HG02588 (cell line): Measurements from ENCODE around the gene MYPN.
A peak's percentile ranks its signal among the peaks of the same experiment; 100 is the strongest.
"Not testable (repeated sequence)": the region's sequence is repeated elsewhere in the genome, so short reads cannot be mapped to it uniquely, and the experiment has no call there.

Experiments used
- ATAC-seq: cut with Tn5 transposase; IDR thresholded peaks from one replicate; pipeline ENCODE4 v1.9.1; 2021; ENCODE audit warnings: mild to moderate bottlenecking, moderate library complexity; ENCODE audit not compliant: unreplicated experiment

The MYPN gene, protein sequence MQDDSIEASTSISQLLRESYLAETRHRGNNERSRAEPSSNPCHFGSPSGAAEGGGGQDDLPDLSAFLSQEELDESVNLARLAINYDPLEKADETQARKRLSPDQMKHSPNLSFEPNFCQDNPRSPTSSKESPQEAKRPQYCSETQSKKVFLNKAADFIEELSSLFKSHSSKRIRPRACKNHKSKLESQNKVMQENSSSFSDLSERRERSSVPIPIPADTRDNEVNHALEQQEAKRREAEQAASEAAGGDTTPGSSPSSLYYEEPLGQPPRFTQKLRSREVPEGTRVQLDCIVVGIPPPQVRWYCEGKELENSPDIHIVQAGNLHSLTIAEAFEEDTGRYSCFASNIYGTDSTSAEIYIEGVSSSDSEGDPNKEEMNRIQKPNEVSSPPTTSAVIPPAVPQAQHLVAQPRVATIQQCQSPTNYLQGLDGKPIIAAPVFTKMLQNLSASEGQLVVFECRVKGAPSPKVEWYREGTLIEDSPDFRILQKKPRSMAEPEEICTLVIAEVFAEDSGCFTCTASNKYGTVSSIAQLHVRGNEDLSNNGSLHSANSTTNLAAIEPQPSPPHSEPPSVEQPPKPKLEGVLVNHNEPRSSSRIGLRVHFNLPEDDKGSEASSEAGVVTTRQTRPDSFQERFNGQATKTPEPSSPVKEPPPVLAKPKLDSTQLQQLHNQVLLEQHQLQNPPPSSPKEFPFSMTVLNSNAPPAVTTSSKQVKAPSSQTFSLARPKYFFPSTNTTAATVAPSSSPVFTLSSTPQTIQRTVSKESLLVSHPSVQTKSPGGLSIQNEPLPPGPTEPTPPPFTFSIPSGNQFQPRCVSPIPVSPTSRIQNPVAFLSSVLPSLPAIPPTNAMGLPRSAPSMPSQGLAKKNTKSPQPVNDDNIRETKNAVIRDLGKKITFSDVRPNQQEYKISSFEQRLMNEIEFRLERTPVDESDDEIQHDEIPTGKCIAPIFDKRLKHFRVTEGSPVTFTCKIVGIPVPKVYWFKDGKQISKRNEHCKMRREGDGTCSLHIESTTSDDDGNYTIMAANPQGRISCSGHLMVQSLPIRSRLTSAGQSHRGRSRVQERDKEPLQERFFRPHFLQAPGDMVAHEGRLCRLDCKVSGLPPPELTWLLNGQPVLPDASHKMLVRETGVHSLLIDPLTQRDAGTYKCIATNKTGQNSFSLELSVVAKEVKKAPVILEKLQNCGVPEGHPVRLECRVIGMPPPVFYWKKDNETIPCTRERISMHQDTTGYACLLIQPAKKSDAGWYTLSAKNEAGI (N-terminal part only)

GRCh38 chr10:68109331-68109730 lies at the start of gene MYPN:
Gene MYPN (plus strand): TSS chr10:68109488. CDS start chr10:68121439, 11,951 bp downstream.
- no peak for ATAC-seq

GRCh38 chr10:68067029-68067428 lies 42.3 kb upstream of the MYPN start:
- no peak for ATAC-seq

DNA sequence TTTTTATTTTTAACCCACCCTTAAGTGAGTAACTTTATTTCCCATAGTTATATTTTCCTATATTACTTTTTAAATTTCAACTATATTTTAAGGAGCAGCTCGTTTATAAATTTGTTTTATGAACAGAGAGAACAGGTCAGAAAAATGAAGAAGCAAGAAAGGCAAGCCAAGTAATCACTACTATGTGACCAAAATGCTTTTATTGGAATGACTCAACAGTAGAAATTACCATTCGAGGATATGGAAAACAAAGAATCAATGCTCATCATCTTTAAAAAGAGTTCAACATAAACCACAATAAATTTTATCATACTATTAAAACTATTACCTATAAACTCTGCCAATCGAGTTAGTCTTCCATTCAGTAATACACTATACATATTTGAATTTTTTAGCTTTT lies 41.8 kb upstream of the MYPN start:
- ATAC-seq: no peak

GRCh38 chr10:68073631-68074030 lies 35.7 kb upstream of the MYPN start:
- no peak for ATAC-seq

DNA sequence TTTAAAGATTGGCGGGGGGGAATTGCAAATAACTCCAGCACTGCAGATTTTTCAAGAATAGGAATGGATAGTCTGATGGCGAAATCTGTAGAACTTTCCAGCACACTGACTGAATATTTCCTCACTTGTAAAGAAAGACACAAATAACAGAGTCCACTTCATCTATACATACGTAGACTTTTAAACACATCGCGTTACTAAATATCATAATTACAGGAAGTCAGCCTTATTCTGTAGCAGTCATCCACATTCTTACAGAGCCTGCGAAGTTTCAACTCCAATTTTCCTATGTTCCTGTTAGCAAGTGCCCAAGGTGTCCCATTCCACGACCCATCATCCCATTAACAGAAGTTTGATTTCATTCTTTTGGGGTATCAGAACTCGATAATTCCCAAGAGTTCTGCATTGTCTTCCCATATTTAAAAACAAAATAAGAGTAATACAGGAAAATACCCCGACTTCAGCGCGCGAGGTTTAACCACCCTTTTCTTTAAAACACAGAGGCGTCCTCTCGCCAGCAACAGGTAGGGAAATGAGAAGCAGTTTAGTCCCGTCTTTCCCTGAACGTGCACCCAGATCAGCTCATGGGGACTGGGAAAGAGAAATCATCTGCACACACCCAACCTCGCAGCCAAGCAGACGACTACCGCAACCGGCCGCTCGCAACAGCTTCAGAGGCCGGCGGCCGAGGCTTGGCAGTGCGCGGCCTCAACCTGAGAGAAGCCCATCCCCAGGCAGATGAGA lies 35.1 kb upstream of the MYPN start:
- ATAC-seq: no peak

DNA sequence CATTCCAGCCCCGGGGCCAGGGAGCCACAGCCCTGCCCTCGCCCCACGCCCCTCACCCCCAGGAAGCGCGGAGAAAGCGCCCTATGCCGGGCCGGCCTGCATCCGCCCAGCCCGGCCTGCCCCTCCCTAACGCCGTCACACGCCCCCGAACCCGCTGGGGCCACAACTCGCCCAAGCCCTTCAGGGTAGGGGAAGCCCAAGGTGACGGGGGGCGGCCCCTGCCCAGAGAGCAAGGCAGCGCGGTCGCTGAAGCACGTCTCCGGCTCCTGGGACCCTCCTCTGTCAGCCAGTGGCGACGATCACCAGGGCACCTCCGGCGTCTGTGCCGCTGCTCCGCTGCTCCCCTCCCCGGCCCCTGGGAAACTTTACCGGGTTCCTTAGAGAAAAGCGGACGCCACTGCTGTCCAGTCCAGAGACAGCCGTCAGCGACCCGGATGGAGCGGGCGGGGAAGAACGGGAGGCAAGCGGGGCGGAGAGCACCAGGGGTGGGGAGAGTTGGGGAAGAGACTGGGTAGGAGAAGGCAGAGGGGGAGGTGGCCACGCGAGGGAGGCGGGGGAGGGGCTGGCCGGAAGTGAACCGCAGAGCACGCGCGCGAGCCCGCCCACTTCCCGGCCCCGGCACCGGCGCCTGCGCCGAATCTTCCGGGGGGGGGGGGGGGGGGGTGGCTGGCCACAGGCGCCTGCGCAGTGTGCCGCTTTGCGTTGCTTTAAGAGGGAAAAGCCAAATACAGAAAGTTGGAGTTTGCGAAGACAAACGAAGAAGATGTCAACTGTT lies 34.3 kb upstream of the MYPN start, which contains the start of gene HERC4:
Gene HERC4, minus strand, starts transcription at position 509 of the 775 bp plus-strand sequence. CDS start 2,175 bp downstream, outside the sequence.
- ATAC-seq: peak; percentile 88

DNA sequence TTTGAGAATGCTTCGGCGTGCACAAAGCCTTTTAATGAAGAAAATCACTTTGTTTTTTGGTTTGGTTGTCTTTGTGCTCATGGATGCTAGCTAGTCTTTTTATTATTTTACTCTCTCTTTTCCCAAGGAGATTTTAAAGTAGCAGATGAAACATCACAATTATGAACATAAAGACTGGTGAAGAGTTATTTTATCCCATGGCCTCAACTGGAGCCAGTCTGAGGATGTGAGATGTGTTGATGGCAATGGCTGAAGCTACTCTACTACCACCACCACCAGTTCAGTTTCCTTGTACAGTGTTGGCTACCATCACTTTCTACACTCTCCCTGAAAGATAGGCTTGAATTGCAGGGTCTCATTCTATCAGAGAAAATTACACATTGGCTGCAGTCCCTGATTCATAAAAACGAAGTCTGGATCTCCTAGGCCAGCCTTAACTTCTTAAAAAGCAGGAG lies 33.7 kb upstream of the MYPN start:
- ATAC-seq: no peak

DNA sequence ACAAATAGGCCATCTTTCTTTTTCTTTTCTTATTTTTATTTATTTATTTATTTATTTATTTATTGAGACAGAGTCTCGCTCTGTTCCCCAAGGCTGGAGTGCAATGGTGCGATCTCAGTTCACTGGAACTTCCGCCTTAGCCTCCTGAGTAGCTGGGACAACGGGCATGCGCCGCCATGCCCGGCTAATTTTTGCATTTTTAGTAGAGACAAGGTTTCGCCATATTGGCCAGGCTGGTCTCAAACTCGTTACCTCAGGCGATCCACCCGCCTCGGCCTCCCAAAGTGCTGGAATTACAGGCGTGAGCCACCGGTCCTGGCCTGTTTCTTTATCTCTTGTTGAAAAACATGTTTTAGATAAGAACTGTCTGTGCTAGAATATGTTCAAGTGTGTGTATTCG lies 33.2 kb upstream of the MYPN start:
- not testable (repeated sequence) for ATAC-seq

- no peak for ATAC-seq
Measured at GRCh38 chr10:68077026-68077425, 32.3 kb upstream of the MYPN start.

DNA sequence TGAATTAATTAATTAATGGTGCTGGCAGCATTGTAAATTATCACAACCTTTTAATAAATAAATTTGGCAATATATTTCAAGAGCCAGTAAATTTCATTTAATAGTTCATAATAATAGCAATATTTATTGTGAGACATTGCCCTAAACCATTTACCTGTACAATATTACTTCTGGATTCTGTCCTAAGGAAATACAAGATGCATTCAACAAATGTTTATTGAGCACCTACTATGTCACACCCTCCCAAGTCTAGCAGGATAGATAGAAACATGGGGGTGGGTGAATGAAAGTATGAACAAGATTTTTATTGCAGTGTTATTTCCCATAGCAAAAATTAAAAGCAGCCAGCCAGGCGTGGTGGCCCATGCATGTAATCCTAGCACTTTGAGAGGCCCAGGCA lies 29.9 kb upstream of the MYPN start:
- no peak for ATAC-seq

DNA sequence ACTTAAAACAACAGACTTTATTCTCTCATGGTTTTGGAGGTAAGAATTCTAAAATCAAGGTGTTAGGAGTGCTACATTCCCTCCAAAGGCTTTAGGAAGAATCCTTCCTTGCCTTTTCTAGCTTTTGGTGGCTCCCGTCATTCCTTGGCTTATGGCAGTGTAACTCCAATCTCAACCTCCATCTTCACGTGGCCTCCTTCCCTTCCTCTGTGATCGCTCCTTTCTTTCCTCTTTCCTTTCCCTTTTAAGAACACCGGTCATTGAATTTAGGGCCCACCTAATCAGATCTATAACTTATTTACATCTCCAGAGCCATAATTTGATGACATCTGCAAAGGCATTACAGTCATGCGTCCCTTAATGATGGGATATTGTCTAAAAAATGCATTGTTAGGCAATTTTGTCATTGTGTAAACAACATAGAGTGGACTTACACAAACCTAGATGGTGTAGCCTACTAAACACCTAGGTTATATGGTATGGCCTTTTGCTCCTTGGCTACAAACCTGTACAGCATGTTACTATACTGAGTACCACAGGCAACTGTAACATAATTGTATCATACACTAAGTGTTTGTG lies 28.3 kb upstream of the MYPN start:
- ATAC-seq: no peak

DNA sequence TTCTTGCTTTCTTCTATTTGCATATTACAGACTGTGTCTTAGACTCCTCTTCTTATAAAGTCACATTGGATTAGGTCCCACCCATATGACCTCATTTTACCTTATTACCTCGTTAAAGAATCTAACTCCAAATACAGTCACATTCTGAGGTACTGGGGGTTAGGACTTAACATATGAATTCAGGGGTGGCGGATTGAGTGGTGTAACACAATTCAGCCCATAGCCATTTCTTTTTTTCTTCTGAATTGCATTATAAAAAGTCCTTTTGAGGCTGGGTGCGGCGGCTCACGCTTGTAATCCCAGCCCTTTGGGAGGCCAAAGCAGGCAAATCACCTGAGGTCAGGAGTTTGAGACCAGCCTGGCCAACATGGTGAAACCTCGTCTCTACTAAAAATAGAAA lies 27.4 kb upstream of the MYPN start:
- no peak for ATAC-seq

- ATAC-seq: no peak
Measured at GRCh38 chr10:68082872-68083271, 26.4 kb upstream of the MYPN start.

DNA sequence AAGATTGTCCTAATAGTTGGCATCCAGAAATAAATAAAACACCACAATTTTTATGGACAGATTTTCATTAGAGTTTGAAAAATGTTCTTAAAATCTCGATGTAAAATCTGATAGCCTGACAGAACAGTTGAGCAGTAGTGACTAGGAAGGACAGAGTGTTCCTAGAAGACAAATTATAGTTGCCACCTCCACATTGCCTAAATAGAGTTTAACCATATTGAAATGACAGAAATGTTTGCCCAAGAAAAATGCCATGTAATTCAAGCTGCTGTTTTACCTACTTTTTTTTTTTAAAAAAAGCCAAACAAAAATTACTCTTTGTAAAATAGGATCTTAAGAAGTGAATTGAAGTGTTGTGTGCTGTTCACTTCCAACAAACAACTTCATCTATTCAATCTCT lies 25.3 kb upstream of the MYPN start:
- no peak for ATAC-seq

GRCh38 chr10:68084469-68084868 lies 24.8 kb upstream of the MYPN start:
- no peak for ATAC-seq

- no peak for ATAC-seq
Measured at GRCh38 chr10:68086011-68086410, 23.3 kb upstream of the MYPN start.

- ATAC-seq: no peak
Measured at GRCh38 chr10:68086910-68087684, 22.2 kb upstream of the MYPN start.

DNA sequence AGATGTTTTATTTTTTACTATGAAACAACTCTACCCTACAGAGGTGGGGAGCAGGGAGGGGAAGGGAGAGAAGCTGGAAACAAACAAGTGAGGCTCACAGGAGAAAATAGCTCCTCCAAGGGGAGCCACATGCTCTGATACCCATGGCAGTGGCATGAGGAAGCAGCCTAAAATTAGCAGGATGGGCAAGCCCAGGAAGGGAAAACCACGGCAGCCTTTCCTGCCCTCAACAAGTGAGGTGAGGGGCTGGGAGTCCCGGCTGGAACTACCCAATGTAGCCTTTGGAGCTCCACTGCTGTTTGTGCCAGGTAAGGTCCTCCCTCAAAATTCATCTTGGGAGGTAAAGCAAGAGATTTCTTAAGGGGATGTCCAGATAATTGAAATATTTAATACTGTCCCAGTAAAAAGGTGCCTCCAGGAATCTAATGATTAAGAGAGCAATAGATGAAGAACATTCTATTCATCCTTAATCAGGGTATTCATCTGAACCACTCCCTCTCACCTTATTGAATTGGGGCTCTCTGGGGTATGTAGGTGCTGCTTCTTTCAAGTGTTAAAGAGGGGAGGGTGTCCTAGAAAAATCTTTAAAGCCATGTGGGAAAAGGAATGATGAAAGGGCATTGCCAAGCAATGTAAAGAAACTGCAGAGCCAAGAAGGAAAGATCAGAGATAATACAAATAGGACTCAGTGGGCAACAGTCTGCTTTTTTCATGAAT lies 21.4 kb upstream of the MYPN start:
- ATAC-seq: no peak
